Measurements from ENCODE around the gene PPP1R1B. TPM values are rescaled to one million over a fixed set of nuclear protein-coding genes. Genes with fewer than 3 reads are reported as not detected.

PPP1R1B gene
- 10 to 100 TPM; 22.4 to 24.3 TPM for total RNA-seq
- polyA plus RNA-seq (ENCODE audit: insufficient read depth, low read depth, low replicate concordance): 63.1 TPM
- long read RNA-seq, donor 1, partial matches to known transcripts: 0 of 4 reads
- long read RNA-seq, donor 1, other reads (novel, unspliced or antisense): 0 of 4 reads
- long read RNA-seq, donor 2, partial matches to known transcripts: 0 of 2 reads
- long read RNA-seq, donor 2, other reads (novel, unspliced or antisense): 0 of 2 reads

DNA sequence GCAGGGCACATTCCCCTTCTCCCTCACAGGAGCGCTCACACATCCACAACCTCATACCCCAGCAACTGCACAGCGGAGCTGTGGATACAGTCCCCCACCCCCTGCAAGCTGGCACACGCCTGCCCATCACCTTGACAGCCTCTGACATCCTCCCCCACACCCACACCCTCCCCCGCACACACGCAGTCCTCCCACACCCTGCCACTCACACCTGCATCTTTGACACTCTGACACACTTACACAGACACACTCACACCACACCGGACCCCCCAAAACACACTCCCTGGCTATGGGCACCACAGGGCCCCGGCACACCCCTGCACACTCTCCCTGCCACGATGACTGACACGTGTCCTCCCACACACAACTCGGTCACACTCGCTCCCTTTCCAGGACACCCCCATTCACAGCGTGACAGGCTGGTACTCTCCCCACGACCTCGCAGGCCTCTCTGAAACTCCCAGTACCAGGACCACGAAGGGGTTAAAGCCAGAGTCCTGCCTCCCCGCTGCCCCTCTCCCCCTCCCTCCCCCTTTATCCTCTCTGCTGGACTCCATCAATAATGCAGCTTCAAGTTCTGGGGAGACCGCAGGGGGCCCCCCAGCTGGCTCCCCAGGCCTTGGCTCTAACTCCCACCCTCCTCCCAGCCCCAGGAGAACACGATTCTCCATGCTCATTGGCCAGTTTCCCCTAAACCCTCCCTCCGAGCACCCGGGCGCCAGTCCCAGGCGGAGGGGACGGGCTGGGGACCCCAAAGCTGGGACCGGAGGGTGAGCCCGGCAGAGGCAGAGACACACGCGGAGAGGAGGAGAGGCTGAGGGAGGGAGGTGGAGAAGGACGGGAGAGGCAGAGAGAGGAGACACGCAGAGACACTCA lies at the start of gene PPP1R1B:
Gene PPP1R1B (plus strand): TSS at position 782 of the 876 bp plus-strand sequence. CDS start 441 bp downstream, outside the sequence.
- DNase-seq: no peak
- Histone ChIP-seq H3K27ac (no peak within 1 kb of the TSS), H3K4me3 (peak within 1 kb of the TSS; percentile 16 to 61), H3K4me1 (peaks cover 22% of the 10 kb centered on the region), H3K27me3 (no peaks in the 10 kb centered on the region), H3K9me3 (no peaks in the 10 kb centered on the region), H3K36me3 (ENCODE audit: low read depth, missing control alignments) (no peaks in the 10 kb centered on the region)
- 10 to 12% methylated on average over 29 of the region's 29 CpGs for WGBS, 2 donors
- intact Hi-C loops (cut with DNase I; ENCODE audit: low total_unique reads): loop anchor here (5.0 kb wide), 1 partner anchor 121 kb away; no protein-coding TSS in a partner anchor
- TF ChIP-seq POLR2A (IDR thresholded peaks at IDR 0.05): no peak
- TF ChIP-seq, protein P1, sequence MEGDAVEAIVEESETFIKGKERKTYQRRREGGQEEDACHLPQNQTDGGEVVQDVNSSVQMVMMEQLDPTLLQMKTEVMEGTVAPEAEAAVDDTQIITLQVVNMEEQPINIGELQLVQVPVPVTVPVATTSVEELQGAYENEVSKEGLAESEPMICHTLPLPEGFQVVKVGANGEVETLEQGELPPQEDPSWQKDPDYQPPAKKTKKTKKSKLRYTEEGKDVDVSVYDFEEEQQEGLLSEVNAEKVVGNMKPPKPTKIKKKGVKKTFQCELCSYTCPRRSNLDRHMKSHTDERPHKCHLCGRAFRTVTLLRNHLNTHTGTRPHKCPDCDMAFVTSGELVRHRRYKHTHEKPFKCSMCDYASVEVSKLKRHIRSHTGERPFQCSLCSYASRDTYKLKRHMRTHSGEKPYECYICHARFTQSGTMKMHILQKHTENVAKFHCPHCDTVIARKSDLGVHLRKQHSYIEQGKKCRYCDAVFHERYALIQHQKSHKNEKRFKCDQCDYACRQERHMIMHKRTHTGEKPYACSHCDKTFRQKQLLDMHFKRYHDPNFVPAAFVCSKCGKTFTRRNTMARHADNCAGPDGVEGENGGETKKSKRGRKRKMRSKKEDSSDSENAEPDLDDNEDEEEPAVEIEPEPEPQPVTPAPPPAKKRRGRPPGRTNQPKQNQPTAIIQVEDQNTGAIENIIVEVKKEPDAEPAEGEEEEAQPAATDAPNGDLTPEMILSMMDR (IDR thresholded peaks at IDR 0.05): no peak

DNA sequence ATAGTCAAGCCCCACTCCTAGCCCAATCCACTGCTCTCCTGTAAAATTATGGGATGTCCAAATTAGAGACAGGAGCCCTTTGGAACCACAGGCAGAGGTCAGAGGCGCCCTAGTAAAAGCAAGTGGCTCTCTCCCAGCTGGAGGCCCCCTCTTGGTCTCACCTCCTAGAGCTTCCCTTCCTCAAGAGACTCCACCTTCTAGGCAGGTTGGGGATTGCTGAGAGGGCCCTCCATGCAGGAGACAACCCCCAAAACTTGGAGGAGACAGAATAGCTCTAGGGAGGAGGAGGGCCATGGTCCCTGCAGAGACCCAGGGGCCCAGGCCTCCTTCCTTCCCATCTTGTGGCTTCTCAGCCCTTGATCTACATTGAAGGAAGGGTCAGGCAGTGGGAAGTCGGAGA lies 48.5 kb upstream of the PPP1R1B start:
- no peaks in the 10 kb centered on the region for H3K36me3 ChIP-seq (ENCODE audit: low read depth, missing control alignments)
- no peak overlapping the region for H3K4me3 ChIP-seq
- intact Hi-C loops (cut with DNase I; ENCODE audit: low total_unique reads): no loop called here
- no peak overlapping the region for H3K27ac ChIP-seq
- no peaks in the 10 kb centered on the region for H3K27me3 ChIP-seq
- H3K4me1 ChIP-seq: peaks cover under 1% of the 10 kb centered on the region
- TF ChIP-seq POLR2A (IDR thresholded peaks at IDR 0.05): no peak
- TF ChIP-seq, protein P1 (IDR thresholded peaks at IDR 0.05): no peak
- no peak for DNase-seq
- 92 to 93% methylated on average over 2 of the region's 2 CpGs for WGBS, 2 donors
- H3K9me3 ChIP-seq: no peaks in the 10 kb centered on the region

DNA sequence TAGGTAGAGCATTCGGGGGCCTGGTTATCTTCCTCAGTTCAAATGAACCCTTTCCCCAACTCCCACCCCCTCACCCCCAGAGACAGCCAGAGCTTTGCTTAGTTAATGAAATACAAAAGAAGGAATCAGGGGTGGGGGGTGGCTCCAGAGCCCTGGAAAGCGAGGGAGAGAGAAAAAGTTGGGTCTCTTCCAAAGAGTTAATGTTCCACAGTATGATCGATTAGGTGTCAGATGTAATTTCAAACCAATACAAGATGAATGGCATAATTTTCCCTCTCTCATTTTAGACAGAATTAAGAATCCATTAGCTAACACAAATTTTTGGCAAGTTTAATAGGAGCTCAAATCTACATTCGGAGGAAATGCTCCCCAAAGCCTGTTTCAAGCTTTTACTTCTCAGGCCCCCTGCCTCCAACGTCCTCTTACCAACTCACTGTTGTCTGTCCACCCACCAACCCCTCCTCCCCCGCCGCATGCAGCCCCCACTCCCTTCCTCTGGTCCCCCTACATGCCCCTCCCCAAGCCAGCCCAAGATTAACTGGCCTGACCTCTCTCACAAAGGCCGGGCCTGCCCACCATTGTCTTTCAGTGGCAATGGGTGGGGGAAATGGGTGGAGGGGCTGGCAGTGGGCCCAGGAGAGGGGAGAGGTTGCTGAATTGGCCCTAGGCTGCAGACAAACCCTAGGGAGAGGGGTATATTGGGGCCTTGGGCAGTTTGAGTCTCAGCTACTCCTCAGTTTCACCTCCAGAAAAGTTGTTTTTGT lies 47.3 kb upstream of the PPP1R1B start:
- intact Hi-C loops (cut with DNase I; ENCODE audit: low total_unique reads): no loop called here
- Histone ChIP-seq H3K4me3 (no peak overlapping the region), H3K4me1 (no peaks in the 10 kb centered on the region), H3K9me3 (no peaks in the 10 kb centered on the region), H3K36me3 (ENCODE audit: low read depth, missing control alignments) (no peaks in the 10 kb centered on the region), H3K27me3 (no peaks in the 10 kb centered on the region), H3K27ac (no peak overlapping the region)
- whole genome bisulfite sequencing, 2 donors: 69 to 70% methylated on average over 8 of the region's 8 CpGs
- DNase-seq: no peak
- TF ChIP-seq, protein P1 (IDR thresholded peaks at IDR 0.05): no peak
- no peak for TF ChIP-seq POLR2A (IDR thresholded peaks at IDR 0.05)

DNA sequence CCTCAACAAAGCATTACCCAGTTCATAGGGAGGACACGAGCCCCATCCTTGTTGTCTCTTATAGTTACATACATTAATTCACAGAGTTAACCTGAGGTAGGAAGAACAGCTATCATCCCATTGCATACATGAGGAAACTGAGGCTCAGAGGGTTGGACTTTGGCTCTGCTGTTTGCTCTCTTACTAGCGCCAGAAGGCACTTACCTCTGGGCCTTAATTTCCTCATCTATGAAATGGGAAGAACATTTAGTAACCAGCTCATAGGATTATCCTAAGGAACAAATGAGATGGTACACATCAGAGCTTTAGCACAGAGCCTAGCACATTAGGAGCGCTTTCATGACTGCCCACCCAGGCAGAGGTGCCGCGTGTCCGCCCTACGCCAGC lies 46.7 kb upstream of the PPP1R1B start:
- TF ChIP-seq, protein P1 (IDR thresholded peaks at IDR 0.05): no peak
- TF ChIP-seq POLR2A (IDR thresholded peaks at IDR 0.05): no peak
- no peaks in the 10 kb centered on the region for H3K27me3 ChIP-seq
- no peaks in the 10 kb centered on the region for H3K4me1 ChIP-seq
- H3K4me3 ChIP-seq: no peak overlapping the region
- no peak for DNase-seq
- H3K9me3 ChIP-seq: no peaks in the 10 kb centered on the region
- intact Hi-C loops (cut with DNase I; ENCODE audit: low total_unique reads): no loop called here
- H3K36me3 ChIP-seq (ENCODE audit: low read depth, missing control alignments): no peaks in the 10 kb centered on the region
- 91 to 92% methylated on average over 6 to 7 of the region's 7 CpGs for WGBS, 2 donors
- no peak overlapping the region for H3K27ac ChIP-seq

Measured in testis (tissue), 5 donors.